Stimulated activated CD4-positive, alpha-beta T cell treated with anti-CD3 and anti-CD28 coated beads, Interleukin-4, amount 100 ng/mL, for 48 hours (primary cell): ENCODE data around the gene GRAMD1B.

Experiments
- DNase-seq, 2 donors: peaks; one replicate each; pipeline ENCODE4 v3.0.0-alpha.2; 2020; ENCODE audit warnings: low read depth in 2 of 2

Gene GRAMD1B

DNA sequence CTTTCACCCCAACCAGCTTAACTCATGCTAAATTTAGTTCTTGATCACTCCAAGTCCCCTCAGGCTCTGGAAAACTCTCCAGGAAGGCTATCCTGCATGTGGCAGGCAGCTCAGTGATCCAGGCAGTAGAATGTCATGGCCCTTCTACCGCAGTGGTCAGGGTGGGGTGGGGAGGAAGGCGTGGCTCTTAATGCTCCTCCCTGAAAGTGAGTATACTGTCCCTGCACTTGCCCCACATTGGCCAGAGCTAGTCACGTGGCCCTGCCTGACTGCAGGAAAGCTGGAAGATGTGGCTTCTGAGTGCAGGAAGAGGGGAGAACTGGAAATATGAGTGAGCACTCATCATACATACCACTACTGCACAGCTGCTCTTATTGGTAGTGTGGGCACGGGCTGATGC, 102.1 kb downstream of the GRAMD1B start:
- no peak for DNase-seq

DNA sequence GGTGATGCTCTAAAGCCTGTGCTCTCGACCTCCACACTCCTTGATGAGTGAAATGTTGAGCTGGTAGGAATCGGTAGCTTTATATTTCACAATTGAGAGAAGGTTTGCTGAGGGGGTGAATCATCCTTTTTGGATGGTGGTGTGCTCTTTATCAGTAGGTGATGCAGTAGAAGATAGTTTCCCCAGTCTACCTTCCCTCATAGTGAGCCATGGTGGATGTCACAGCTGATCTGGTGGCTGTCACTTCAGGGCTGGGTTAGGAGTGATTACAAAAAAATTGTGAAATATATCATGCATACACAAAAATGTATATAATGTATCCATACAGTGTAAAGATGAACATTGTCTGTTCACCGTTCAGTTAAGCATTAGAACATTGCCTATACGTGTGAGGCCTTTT, 105.3 kb downstream of the GRAMD1B start:
- DNase-seq, result no peak

DNA sequence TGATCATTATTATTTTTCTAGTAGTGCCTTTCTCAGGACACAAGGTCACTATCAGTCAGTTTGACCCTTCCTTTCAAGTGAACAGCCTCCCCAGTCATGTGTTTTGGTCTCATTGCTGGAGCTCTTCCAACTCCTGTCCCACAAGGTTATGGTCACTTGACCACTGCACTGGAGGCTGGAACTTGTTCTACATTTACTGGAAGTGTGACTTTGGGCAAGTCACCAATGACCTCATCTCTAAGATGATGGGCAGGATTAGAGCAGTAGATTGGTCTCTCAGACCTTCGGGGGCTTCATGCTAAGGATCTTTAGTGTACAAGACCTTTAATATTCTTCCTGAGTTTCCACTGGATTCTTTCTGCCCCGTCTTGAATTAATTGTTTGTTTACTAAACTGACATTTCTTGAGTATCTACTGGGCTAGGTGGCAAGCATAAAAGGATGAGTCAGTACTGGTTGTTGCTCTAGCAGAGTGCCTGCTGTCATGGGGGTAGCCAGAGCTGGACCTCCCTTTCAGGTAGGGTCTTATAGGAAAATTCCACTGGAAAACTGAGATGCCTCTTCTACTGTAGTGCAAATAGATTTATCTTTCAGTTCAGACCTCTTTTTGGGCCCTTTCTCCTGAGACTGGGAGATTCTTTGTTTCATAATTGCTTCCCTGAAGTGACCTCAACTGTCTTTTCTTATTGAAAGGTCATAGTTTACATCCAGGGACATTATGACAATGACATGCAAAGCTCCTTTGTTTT, 106.8 kb downstream of the GRAMD1B start:
- no peak for DNase-seq

DNA sequence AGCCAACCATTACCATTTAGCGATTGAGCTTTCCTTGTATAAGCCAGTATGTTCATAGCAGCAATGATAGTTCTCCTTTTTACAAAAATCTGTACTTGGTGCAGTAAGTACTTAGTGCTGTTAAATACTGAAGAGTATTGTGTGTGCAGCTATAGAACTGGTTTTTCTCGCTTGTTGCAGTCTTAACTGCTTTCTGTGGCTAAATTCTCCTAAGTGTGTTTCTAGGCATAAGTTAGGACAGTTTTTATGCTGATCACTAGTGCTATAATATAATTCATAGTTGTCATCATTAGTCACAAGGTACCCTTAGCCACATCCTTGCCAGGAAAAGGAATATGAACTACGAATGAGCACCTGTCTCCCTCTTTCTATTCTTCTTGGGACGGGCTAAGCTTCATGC, 107.7 kb downstream of the GRAMD1B start:
- no peak for DNase-seq

DNA sequence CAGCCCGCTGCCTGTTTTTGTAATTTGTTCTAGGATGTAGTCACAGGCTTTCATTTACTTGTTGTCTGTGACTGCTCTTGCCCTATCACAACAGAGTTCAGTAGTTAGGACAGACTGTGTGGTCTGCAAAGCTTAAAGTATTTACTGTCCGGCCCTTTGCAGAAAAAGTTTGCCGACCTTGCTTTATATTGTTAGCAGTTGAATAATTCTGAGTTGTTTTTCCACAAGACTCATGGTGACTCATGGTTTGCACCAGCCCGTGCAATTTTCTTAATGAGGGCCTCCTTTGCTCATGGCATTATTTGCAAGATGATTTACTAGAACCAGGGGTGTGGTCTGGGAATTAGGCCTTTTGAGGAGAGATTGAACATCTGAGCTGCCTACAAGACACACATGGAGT, 113.7 kb downstream of the GRAMD1B start:
- no peak for DNase-seq

DNA sequence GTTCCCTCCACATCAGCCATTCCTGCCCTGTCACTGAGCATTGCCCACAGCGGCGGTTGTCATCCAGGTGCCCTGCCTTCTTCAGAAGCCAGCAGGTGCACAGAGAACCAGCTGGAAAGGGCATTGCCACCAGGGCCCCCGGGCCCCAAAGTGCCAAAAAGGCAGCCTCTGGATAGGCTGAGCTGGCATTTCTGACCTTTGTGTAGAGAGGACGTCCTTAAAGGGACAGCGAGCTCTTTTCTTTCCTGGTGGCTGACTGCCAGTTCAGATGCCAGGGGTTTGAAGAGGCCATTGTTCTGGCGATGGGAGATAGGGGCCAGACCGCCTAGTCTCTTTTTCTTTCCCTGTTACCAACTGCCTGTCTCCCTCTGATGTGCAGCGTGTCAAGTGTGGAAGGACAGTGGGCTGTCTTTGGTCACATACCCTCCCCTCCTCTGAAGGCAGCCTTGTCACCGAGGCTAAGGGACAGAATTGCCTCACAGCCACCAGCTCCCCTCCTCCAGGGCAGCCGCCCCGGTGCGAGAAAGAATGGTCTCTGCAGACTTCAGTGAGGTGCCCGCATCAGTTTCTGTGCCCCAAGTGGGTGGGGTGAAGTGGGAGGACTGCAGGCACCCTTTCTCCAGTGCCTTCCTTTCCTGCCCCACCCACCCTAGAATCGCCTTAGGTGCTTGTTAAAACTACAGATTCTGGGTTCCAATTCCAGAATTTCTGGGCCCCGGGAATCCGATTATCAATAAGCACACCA, 114.7 kb downstream of the GRAMD1B start:
- no peak for DNase-seq

DNA sequence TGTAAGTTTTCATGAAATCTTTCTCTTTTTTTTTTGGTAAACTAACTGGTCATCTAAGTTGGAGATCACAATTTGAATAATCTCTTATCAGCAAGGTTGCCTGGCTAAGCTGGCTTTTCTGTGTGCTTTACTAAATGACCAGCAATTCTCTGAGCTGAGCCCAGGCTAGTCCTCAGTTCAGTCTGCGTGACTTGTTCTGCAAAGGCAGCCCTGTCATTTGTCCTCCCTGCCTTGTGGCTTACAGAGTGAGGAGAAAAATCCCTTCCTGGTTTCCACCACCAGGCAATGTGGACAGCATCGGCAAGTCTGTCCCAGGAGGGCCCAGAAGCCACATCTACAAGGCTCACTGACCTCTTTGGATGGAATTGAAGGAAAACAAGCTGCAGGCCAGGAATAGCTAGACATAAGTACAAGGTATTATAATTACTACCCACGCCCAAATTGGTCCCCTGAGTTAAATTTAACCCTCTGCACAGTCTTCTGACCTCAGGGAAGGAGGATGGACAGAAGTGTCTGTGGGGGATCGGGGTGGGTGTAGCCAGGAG, 115.7 kb downstream of the GRAMD1B start:
- no peak for DNase-seq

DNA sequence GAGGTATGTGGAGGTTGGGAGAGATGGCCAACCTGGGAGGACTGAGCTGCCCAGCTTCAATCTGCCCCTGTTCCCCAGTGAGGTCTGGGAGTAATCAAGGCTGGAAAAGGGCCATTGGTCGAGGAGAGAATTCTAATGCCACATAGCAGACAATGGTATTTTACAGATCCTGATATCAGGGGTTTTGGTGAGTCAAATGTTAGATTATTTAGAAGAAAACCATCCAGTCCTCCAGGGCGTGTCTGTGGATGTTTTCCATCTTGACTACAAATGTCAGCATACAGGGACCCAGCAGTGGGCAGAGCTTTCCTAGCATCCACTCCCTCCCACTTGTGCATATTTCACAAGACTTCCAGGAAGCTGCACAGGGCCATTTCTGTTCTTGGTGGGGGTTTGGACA, 116.4 kb downstream of the GRAMD1B start:
- DNase-seq, result no peak

DNA sequence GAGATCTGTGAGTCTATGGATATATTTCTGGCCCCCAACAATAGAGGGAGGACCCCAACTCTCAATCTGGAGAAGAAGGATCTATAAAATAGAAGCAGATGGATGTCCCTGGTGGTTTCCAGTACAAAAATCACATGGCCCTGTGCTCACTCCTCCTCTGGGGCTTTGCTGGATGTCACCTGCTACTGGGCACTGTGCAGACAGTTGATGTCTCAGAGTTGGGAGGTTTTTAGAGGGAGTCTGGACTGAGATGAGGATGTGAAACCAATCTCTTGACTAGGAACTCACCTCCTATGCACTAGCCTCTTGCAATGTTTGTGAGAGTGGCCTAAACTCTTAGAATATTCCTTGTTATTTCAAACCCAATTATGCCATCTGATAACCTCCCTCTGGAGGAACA, 117.1 kb downstream of the GRAMD1B start:
- no peak for DNase-seq

DNA sequence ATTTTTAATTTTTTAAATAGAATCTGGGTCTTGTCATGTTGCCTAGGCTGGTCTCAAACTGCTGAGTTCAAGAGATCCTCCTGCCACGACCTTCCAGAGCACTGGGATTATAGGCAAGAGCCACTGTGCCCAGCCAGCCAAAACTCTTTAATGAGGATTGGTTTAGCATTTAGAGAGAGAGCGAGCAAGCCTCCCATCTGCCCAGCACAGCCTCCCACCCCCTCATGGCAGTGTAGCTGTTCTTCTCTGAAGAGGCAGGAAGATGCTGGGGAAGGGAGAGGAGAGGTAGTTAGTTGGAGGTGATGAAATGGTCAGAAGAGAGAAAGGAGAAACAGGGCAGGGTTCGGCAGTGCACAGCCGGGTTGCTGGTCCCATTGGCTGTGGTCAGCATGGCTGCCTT, 118.7 kb downstream of the GRAMD1B start:
- DNase-seq, result no peak

DNA sequence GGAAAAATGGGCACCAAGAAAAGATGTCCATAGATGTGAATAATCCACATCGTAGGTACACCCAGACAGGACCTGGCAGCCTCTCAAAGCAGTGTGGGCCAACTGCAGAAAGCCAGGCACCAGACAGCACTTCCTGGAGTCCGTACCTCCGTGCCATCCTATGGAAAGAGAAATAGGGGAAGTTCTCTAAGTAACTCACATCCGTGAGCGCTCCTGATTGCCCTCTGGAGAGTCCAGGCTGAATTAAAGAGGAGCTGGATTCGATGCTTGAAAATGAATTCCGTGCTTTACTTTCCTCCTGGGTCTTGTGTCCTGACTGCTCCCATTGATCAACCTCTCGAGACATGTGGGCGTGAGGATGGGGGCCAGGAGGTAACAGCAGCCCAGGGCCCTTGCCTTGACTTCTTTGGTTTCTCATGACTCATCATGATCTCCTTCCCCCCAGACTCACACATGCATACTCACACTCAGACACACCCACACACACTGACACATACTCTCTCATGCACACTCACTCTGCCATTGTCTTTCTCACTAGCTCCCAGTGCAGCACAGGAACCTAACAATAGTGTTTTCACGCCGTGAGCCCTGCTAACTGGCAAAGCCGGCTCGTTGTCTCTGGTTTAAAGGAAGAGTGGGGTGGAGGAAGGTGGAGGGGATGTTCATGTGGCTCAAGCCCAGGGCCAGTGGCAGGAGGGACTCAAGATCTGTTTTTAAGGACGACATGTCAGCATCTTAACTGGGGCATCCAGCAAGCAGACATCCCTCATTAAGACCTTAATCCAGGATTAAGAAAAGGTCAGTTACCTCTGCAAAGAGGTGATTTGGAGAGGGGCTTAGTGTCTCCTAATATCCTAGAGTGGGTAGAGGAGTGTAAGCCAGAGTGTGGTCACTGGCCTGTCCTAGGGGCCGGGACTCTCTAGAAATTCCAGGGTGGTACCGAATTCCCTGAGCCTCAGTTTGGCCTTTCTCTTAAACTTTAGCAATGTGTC, 120.2 kb downstream of the GRAMD1B start:
- peak in 1 of 2 donors; percentile 5 for DNase-seq

DNA sequence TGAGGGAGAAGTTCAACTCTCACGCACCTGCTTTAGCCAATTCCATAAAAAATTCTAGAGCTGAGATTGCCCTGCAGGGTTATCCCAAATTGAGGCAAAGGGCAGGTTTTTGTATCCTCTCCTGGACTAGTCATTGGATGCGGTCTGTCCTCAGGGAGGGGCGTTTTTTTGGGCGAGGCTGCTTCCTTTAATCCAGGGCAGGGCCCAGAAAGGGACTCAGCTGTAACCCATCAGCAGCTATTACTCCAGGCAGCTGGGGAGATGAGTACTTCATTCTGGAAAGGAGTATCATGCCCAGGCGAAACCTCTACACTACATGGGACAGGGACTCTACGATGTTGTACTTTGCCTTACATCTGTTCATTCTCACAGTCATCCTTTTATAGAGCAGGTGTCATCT, 121.0 kb downstream of the GRAMD1B start:
- no peak for DNase-seq

DNA sequence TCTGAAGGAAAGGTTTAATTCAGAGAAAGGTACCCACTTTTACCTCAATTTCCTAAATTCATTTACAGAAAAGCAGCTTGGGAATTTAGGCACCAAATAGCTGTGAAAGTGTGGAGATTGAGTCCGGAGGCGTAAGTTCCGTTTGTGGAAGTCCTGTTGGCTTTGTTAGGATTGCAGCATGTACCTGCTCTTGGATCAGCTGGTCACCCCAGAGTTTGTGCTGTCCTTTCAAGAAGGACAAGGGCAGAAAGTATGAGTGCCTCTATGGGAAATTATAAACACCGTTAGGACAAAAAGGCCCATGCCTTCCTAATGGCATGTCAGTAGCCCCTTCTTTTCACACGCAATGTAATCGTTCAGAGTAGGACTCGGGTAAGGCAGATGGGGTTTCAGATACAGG, 126.6 kb downstream of the GRAMD1B start:
- DNase-seq, result no peak

DNA sequence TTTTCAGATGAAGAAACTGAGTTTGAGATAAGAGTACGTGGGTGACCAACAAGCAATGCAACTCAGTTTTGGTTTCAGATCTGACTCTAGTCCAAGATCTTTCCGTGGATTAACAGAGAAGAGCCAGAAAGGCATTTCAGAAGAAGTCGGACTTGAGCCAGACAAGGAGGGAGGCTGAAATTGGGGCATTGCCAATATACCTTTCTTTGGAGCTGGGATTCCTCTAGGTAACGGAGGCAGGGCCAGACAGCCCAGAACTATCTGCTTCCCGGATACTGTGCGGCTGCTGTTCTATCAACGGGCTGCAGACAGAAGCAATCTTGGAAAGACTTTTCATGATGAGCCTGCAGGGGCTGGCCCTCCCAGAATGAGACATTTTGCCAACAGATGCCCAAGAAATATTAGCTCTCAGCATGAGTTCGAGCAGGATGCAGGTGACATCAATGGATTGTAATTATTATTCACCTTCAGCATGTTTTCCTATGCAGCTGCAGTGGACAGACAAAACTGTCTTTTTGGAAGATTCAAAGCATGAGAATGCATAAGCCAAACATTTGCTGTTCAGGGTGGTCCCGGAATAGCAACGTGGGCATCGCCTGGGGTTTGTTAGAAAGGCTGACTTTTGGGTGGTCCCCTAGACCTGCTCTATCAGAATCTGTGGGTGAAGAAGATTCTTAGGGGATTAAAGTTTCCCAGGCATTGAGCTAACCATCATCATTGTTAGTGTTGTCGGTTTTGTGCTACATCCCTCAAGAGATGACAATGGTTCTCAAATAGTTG, 128.7 kb downstream of the GRAMD1B start:
- DNase-seq, result no peak

DNA sequence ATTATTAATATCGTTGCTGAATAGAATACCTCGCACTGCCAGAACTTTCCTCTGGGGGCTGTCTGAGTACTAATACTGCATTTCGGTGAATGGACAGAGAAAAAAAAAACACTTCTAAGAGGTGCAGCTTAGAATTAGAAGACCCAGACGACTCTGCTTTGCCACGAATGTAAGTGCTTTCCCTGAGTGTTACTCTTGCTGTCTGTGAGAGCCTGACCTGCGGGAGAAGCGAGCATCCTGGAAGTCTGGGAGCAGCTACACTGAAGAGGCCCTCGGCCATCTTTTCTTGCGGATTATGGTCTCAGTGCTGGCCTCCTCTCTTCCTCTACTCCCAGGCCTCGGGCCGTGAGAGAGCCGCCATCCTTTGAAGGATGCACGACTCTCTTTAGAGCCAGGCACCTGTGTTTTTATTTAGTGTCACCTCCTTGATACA, 129.5 kb downstream of the GRAMD1B start:
- no peak for DNase-seq

DNA sequence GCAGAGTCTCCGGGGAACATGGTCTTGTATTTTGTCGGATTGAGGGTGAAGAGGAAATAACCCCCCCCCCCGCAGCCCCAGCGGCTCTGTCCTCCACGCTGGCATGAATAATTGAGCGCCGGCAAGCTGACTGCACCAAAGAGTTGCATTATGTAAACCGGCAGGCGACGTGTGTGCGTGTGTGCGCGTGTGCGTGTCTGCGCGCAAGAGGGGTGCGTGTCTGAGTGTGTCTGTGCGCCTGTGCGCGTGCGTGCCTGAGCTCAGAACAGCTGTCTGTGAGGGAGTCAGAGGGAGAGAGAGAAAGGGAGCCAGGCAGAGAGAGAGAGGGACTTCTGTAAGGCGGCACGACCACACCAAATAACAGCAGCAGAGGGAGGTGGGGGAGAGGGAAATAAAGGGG, 129.9 kb downstream of the GRAMD1B start:
- no peak for DNase-seq

DNA sequence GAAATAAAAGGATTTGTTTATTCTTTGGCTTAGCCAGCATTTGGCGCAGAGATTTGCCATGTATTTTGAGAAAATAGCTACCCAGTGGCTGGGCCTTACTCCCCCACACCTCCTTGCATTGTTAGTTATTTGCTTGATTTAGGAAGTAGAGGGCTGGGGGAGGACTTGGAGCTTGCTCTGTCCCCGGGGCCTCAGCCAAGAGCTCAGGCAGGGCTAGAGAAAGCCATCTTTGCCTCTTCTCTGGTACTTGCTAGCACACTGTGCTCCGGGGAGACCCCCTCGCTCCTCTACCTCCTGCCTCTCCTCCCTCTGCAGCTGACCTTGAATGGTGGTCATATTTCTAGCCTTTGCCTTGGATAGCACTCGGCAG, 131.3 kb downstream of the GRAMD1B start:
- DNase-seq, result no peak

DNA sequence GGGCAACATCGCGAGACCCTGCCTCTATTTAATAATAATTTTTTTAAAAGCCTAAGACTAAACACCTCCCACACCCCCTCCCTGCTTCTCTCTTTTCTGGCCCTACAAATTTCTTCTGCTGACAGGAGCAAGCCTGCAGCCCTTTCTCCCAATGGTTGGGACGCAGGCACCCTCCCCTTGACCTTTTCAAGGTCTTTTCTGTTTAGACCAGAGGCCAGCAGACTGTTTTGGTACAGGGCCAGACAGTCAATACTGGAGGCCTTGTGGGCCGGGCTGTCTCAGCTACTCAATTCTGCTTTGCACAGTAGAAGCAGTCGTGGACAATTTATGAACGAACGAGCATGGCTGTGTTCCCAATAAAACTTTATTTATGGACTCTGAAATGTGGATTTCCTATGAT, 132.1 kb downstream of the GRAMD1B start:
- no peak for DNase-seq

DNA sequence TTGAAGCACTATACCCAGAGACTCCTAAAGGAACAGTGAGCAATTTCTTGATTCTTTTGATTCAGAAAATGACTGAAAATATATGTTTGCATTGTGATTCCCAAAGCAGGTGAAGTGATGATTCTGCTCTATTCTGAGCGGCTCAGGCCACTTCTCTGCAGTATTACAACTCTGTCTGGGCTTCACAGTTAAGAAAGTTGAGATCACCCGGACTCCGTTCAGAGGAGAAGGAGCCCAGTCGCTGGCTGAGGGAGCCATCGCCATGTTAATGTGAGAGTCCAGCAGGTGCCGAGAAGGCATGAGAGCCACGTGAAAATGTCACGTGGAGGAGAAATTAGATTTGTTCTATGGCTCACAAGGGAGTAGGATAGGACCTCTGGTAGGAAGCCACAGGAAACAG, 132.8 kb downstream of the GRAMD1B start:
- no peak for DNase-seq

DNA sequence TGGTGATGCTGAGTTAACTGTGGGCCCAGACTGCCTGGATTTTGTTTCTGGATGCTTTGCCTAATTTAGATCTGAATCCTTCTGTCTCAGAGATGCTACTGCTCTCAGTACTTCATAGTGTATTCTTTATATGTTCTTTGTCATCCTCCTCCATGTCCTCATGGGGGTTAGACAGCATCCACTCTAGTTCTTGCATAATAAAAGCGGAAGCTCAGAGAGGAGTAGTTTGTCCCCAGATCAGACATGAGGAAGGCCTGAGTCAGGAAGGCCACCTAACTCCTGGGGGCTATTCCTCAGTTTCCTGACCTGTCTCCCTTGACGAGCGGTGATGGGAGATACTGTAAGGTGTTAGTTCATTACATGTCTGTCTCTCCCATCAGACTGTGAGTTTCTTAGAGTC, 134.2 kb downstream of the GRAMD1B start:
- no peak for DNase-seq

DNA sequence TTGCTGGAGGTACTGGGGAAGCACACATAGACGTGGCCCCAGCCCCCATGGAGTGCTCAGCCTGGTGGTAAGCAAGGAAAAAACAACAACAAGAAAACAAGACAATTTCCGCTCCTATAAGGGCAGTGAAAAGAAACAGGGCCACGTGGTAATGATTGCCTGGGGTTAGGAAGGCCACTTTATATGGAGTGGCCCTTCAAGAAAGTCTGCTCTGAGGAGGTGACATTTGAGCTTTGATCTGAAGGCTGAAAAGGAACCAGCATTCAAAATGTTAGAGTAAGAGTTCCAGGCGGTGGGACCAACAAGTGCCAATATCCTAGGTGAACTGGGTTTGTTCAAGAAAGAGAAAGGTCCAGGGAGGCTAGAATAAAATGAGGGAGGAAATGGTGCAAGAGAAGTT, 136.8 kb downstream of the GRAMD1B start:
- DNase-seq, result no peak
